Subcutaneous abdominal adipose tissue (tissue), 5 donors: ENCODE measurements around the gene ZNF454.
A peak's percentile ranks its signal among the peaks of the same experiment; 100 is the strongest.

Source experiments
- H3K27ac ChIP-seq: one replicate; pipeline ENCODE4 v1.7.0; 2013; ENCODE audit warnings: low read depth, mild to moderate bottlenecking, inconsistent platforms, low read length, moderate library complexity
- H3K27me3 ChIP-seq, 5 donors: one replicate each; pipeline ENCODE4 v1.7.0; 2013; ENCODE audit warnings: low read length in 5 of 5, inconsistent platforms in 1 of 5; ENCODE audit not compliant: control insufficient read depth in 5 of 5, insufficient read depth in 4 of 5
- H3K36me3 ChIP-seq, 5 donors: one replicate each; pipeline ENCODE4 v1.7.0; 2013; ENCODE audit warnings: low read length in 5 of 5; ENCODE audit not compliant: control insufficient read depth in 5 of 5, insufficient read depth in 5 of 5
- H3K4me1 ChIP-seq, 5 donors: one replicate each; pipeline ENCODE4 v1.7.0; 2013; ENCODE audit warnings: low read length in 5 of 5, mild to moderate bottlenecking in 3 of 5, moderate library complexity in 1 of 5; ENCODE audit not compliant: control insufficient read depth in 5 of 5, insufficient read depth in 5 of 5
- H3K4me3 ChIP-seq, 5 donors: one replicate each; pipeline ENCODE4 v1.7.0; 2013; ENCODE audit warnings: low read length in 5 of 5, low read depth in 1 of 5
- H3K9ac ChIP-seq, 5 donors: one replicate each; pipeline ENCODE4 v1.7.0; 2013; ENCODE audit warnings: low read length in 5 of 5, mild to moderate bottlenecking in 4 of 5, moderate library complexity in 3 of 5
- H3K9me3 ChIP-seq, 5 donors: one replicate each; pipeline ENCODE4 v1.7.0; 2013; ENCODE audit warnings: low read length in 5 of 5; ENCODE audit not compliant: control insufficient read depth in 5 of 5
- donor health status: healthy.
- donor health status: healthy.
- donor health status: healthy.
- donor health status: healthy.
- donor health status: healthy.

ZNF454 gene

GRCh38 chr5:178940569-178941360 is at the start of gene ZNF454:
Gene ZNF454, plus strand, starts transcription at chr5:178941198. Its CDS starts 1,594 bp downstream, at chr5:178942792.
- Histone ChIP-seq H3K9me3 (peaks cover 28 to 85% (median 71%) of the 10 kb centered on the region in 5 donors), H3K4me1 (peaks cover 8 to 22% (median 18%) of the 10 kb centered on the region in 5 donors), H3K27ac (peak within 1 kb of the TSS; percentile 61), H3K4me3 (peak within 1 kb of the TSS; percentile 75 to 88 (median 82)), H3K9ac (peak within 1 kb of the TSS; percentile 8 to 81 (median 73)), H3K36me3 (peaks cover 0 to 3% (median 2%) of the 10 kb centered on the region in 5 donors), H3K27me3 (no peaks in the 10 kb centered on the region)

GRCh38 chr5:178895615-178896571 is 45.1 kb upstream of the ZNF454 start, which contains the start of gene ZFP2:
Gene ZFP2, plus strand, starts transcription at chr5:178895913. Its CDS starts 35,401 bp downstream, at chr5:178931314.
- H3K4me3 ChIP-seq: peak within 1 kb of the TSS; percentile 57 to 89 (median 79)
- peaks cover 0 to 8% (median 3%) of the 10 kb centered on the region in 5 donors for H3K9me3 ChIP-seq
- peak within 1 kb of the TSS; percentile 67 for H3K27ac ChIP-seq
- no peaks in the 10 kb centered on the region for H3K27me3 ChIP-seq
- H3K9ac ChIP-seq: peak within 1 kb of the TSS; percentile 16 to 88 (median 82)
- no peaks in the 10 kb centered on the region for H3K36me3 ChIP-seq
- H3K4me1 ChIP-seq: peaks cover 0 to 21% (median 8%) of the 10 kb centered on the region in 5 donors

GRCh38 chr5:178899289-178899688 is 41.7 kb upstream of the ZNF454 start:
- H3K27ac ChIP-seq: no peak overlapping the region

GRCh38 chr5:178902849-178903248 is 38.1 kb upstream of the ZNF454 start:
- no peaks in the 10 kb centered on the region for H3K27me3 ChIP-seq
- no peak overlapping the region for H3K4me3 ChIP-seq
- no peaks in the 10 kb centered on the region for H3K4me1 ChIP-seq
- H3K36me3 ChIP-seq: peaks cover 3 to 4% (median 4%) of the 10 kb centered on the region in 5 donors
- no peak overlapping the region for H3K9ac ChIP-seq
- H3K9me3 ChIP-seq: peaks cover 0 to 25% (median 17%) of the 10 kb centered on the region in 5 donors
- no peak overlapping the region for H3K27ac ChIP-seq

More at GRCh38 chr5:178899289-178899688, 41.7 kb upstream of the ZNF454 start:
- H3K9ac ChIP-seq: no peak overlapping the region
- no peak overlapping the region for H3K4me3 ChIP-seq
- peaks cover 0 to 17% (median 8%) of the 10 kb centered on the region in 5 donors for H3K4me1 ChIP-seq
- peaks cover 0 to 21% (median 10%) of the 10 kb centered on the region in 5 donors for H3K9me3 ChIP-seq
- peaks cover 0 to 4% (median 0%) of the 10 kb centered on the region in 5 donors for H3K36me3 ChIP-seq
- no peaks in the 10 kb centered on the region for H3K27me3 ChIP-seq

- no peaks in the 10 kb centered on the region for H3K4me1 ChIP-seq
- H3K4me3 ChIP-seq: peak overlapping the region in 4 of 5 donors; percentile 27 to 67 (median 46)
Observed at GRCh38 chr5:178931846-178932760, 8.9 kb upstream of the ZNF454 start.

GRCh38 chr5:178941361-178941760 is 363 bp downstream of the ZNF454 start:
- Histone ChIP-seq H3K9me3 (peaks cover 22 to 85% (median 69%) of the 10 kb centered on the region in 5 donors), H3K4me3 (peak overlapping the region; percentile 75 to 88 (median 82)), H3K27ac (peak overlapping the region; percentile 61), H3K9ac (peak overlapping the region; percentile 7 to 81 (median 72)), H3K36me3 (peaks cover 0 to 6% (median 3%) of the 10 kb centered on the region in 5 donors), H3K27me3 (no peaks in the 10 kb centered on the region), H3K4me1 (peaks cover 8 to 22% (median 18%) of the 10 kb centered on the region in 5 donors)

More at GRCh38 chr5:178931846-178932760, 8.9 kb upstream of the ZNF454 start:
- Histone ChIP-seq H3K27ac (no peak overlapping the region), H3K9me3 (peaks cover 71 to 100% (median 95%) of the 10 kb centered on the region in 5 donors), H3K36me3 (peaks cover 10 to 40% (median 24%) of the 10 kb centered on the region in 5 donors), H3K27me3 (no peaks in the 10 kb centered on the region), H3K9ac (no peak overlapping the region)

GRCh38 chr5:178965465-178966055 is 24.6 kb downstream of the ZNF454 start:
- Histone ChIP-seq H3K9ac (no peak overlapping the region), H3K4me1 (no peaks in the 10 kb centered on the region), H3K36me3 (peaks cover 8 to 17% (median 12%) of the 10 kb centered on the region in 5 donors), H3K9me3 (peaks cover 59 to 86% (median 82%) of the 10 kb centered on the region in 5 donors), H3K27ac (no peak overlapping the region), H3K27me3 (no peaks in the 10 kb centered on the region), H3K4me3 (peak overlapping the region; percentile 14 to 39 (median 34))

- Histone ChIP-seq H3K27ac (no peak overlapping the region), H3K36me3 (no peaks in the 10 kb centered on the region), H3K9me3 (peaks cover 21 to 88% (median 84%) of the 10 kb centered on the region in 5 donors), H3K27me3 (no peaks in the 10 kb centered on the region), H3K9ac (no peak overlapping the region), H3K4me3 (peak overlapping the region in 2 of 5 donors; percentile 12), H3K4me1 (peaks cover 0 to 3% (median 0%) of the 10 kb centered on the region in 5 donors)
Observed at GRCh38 chr5:178981381-178981780, 40.4 kb downstream of the ZNF454 start.
